Ovary (tissue), 3 donors: ENCODE results near the gene SEMA5A.

Experiments
- CTCF ChIP-seq, 3 donors: fragments of 450-650 bp in 2 of 3; fragments of 200-600 bp in 1 of 3; IDR thresholded peaks; one replicate each; pipeline versions ENCODE4 v1.5.1 to v1.8.0; 2016 to 2022; ENCODE audit warnings: antibody characterized with exemption in 3 of 3, mild to moderate bottlenecking in 1 of 3
- EP300 ChIP-seq: sonication (generic); formaldehyde crosslinking; IDR thresholded peaks from one replicate; pipeline ENCODE4 v1.6.1; 2017; ENCODE audit warnings: antibody characterized with exemption
- POLR2A ChIP-seq: fragments of 450-650 bp; IDR thresholded peaks from one replicate; pipeline ENCODE4 v1.6.1; 2017; ENCODE audit warnings: antibody characterized with exemption, mild to moderate bottlenecking, moderate library complexity
- donor health status: DM: no; HTN: no; CAD: no.

GRCh38 chr5:9335754-9336495, 209.9 kb downstream of the SEMA5A start:
- TF ChIP-seq EP300 (no peak), POLR2A (no peak), CTCF (IDR thresholded peaks at IDR 0.05) (no peak)
